Suprapubic skin (tissue), 4 donors: ENCODE results near the gene GRB14. TPM values are rescaled to one million over a fixed set of nuclear protein-coding genes. Genes with fewer than 3 reads are reported as not detected.
A peak's percentile ranks its signal among the peaks of the same experiment; 100 is the strongest.

Experiments used
- DNase-seq, 2 donors: peaks; one replicate each; pipeline ENCODE4 v3.0.0-alpha.2; 2019; ENCODE audit warnings: low spot score in 2 of 2
- H3K27ac ChIP-seq: fragments of 200-600 bp; sonication (generic); one replicate; pipeline ENCODE4 v1.5.1; 2019
- H3K27me3 ChIP-seq: fragments of 200-600 bp; sonication (generic); one replicate; pipeline ENCODE4 v1.5.1; 2019
- H3K36me3 ChIP-seq: fragments of 200-600 bp; sonication (generic); one replicate; pipeline ENCODE4 v1.5.1; 2019
- H3K4me1 ChIP-seq: fragments of 200-600 bp; sonication (generic); one replicate; pipeline ENCODE4 v1.5.1; 2019
- H3K4me3 ChIP-seq: fragments of 200-600 bp; sonication (generic); one replicate; pipeline ENCODE4 v1.5.1; 2019; ENCODE audit warnings: mild to moderate bottlenecking
- H3K9me3 ChIP-seq: fragments of 200-600 bp; sonication (generic); one replicate; pipeline ENCODE4 v1.5.1; 2019
- EP300 ChIP-seq: sonication (generic); formaldehyde crosslinking; IDR thresholded peaks from one replicate; pipeline ENCODE4 v1.6.1; 2017; ENCODE audit warnings: antibody characterized with exemption
- POLR2A ChIP-seq, 2 donors: fragments of 450-650 bp; IDR thresholded peaks; one replicate each; pipeline ENCODE4 v1.6.1; 2017; ENCODE audit warnings: antibody characterized with exemption in 2 of 2, mild to moderate bottlenecking in 2 of 2, moderate library complexity in 2 of 2
- POLR2AphosphoS5 ChIP-seq, 3 donors: sonication (generic); formaldehyde crosslinking; IDR thresholded peaks; one replicate each; pipeline ENCODE4 v1.6.1; 2017; ENCODE audit warnings: antibody characterized with exemption in 3 of 3
- WGBS: methylation state at CpG from one replicate; pipeline ENCODE4 v1.1.5; 2018; 5-methylcytosine and 5-hydroxymethylcytosine counted together
- total RNA-seq, 4 donors: library from RNA; depleted of rRNA; stranded (reverse); fragments of >200 nt; gene quantifications; one replicate each; pipeline ENCODE4 v1.1.0, GENCODE V29; 2016
- TF ChIP-seq, protein P1 (sequence below), 2 donors: fragments of 200-600 bp in 1 of 2; fragments of 450-650 bp in 1 of 2; sonication (generic) in 1 of 2; IDR thresholded peaks; one replicate each; pipeline ENCODE4 v1.5.1; 2016 to 2019; ENCODE audit warnings: antibody characterized with exemption in 2 of 2, mild to moderate bottlenecking in 1 of 2, moderate library complexity in 1 of 2

The GRB14 gene
- total RNA-seq, 4 donors from 2014 or later = 2.2 to 8.4 (median 5.1) TPM

DNA sequence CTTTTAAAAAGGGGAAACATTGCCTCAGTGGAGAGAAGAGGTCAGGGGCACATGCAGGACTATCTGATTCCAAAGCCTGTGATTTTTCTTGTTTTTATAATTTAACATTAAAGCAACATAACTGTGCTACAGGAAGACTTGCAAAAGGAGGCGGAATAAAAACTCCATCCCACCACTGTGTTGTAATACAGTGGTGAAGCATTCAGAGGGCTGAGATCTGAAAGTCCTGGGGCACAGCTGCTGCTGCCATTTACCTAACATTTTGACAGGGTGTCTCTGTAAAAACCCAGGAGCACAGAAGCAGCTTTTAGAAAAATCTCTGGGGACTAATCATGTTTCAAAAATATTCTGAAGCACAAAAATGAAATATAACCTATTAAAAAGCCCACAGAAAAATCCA is 97.6 kb downstream of the GRB14 start:
- TF ChIP-seq EP300 (no peak), POLR2A (IDR thresholded peaks at IDR 0.05) (no peak), POLR2AphosphoS5 (IDR thresholded peaks at IDR 0.05) (no peak)
- TF ChIP-seq, protein P1, sequence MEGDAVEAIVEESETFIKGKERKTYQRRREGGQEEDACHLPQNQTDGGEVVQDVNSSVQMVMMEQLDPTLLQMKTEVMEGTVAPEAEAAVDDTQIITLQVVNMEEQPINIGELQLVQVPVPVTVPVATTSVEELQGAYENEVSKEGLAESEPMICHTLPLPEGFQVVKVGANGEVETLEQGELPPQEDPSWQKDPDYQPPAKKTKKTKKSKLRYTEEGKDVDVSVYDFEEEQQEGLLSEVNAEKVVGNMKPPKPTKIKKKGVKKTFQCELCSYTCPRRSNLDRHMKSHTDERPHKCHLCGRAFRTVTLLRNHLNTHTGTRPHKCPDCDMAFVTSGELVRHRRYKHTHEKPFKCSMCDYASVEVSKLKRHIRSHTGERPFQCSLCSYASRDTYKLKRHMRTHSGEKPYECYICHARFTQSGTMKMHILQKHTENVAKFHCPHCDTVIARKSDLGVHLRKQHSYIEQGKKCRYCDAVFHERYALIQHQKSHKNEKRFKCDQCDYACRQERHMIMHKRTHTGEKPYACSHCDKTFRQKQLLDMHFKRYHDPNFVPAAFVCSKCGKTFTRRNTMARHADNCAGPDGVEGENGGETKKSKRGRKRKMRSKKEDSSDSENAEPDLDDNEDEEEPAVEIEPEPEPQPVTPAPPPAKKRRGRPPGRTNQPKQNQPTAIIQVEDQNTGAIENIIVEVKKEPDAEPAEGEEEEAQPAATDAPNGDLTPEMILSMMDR (IDR thresholded peaks at IDR 0.05) = no peak
- no peaks in the 10 kb centered on the region for H3K36me3 ChIP-seq
- DNase-seq = no peak
- 76% methylated on average over 1 of the region's 1 CpG for WGBS
- no peaks in the 10 kb centered on the region for H3K4me1 ChIP-seq
- H3K27me3 ChIP-seq = no peaks in the 10 kb centered on the region
- no peaks in the 10 kb centered on the region for H3K9me3 ChIP-seq
- H3K4me3 ChIP-seq = no peak overlapping the region
- H3K27ac ChIP-seq = no peak overlapping the region

DNA sequence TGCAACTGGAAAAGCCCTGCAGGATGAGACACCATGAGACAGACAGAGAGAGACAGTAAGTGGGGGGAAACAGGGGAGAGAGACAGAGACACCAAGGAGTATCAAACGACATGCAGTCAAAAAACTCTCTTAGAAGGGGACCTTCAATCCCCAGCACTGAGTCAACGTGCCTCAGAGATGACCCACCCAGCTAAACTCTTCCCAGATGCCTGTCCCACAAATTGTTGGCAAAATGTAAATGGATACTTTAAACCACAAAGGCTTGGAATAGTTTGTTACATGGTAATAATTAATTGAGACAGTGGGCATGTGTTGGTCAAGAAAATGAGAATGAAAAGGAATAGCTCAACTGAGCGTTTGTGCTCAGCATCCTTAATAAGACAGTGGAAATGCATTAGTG is 98.3 kb downstream of the GRB14 start:
- Histone ChIP-seq H3K9me3 (no peaks in the 10 kb centered on the region), H3K27ac (no peak overlapping the region), H3K4me3 (no peak overlapping the region), H3K27me3 (no peaks in the 10 kb centered on the region), H3K4me1 (no peaks in the 10 kb centered on the region), H3K36me3 (no peaks in the 10 kb centered on the region)
- DNase-seq = no peak
- 43% methylated on average over 3 of the region's 3 CpGs for WGBS
- TF ChIP-seq POLR2A (IDR thresholded peaks at IDR 0.05) (no peak), POLR2AphosphoS5 (IDR thresholded peaks at IDR 0.05) (no peak), EP300 (no peak)
- TF ChIP-seq, protein P1 (IDR thresholded peaks at IDR 0.05) = no peak

DNA sequence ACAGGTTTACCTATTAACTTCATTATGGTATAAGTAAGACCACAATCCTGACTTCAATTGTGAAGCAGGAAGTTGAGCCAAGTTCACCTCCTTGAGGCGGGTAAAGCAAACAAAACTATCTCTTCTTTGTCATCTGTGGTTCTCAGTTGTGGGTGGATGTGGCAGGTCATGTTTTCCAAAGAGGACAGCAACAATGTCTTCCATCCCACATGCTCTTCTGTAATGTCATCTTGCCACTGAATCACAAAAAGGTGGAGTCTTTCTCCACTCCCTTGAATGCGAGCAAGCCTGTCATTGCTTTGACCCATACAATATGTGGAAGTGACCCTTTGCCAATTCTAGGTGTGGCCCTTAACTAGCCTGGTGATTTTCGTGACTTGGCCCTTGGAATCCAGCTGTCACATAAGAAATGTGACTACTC is 98.7 kb downstream of the GRB14 start:
- TF ChIP-seq, protein P1 (IDR thresholded peaks at IDR 0.05) = no peak
- TF ChIP-seq EP300 (no peak), POLR2AphosphoS5 (IDR thresholded peaks at IDR 0.05) (no peak), POLR2A (IDR thresholded peaks at IDR 0.05) (no peak)

DNA sequence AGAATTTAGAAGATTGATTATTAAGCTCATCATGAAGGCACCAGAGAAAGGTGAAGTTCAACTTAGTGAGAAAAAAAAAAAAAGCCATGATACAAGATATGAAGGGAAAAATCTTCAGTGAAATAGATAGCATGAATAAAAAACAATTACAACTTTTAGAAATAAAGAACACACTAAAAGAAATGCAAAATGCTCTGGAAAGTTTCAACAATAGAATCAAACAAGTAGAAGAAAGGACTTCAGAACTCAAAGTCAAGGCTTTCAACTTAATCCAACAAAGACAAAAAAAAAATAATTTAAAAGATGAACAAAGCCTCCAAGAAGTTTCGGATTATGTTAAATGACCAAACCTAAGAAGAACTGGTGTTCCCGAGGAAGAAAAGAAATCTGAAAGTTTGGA is 105.5 kb downstream of the GRB14 start:
- H3K27me3 ChIP-seq = no peaks in the 10 kb centered on the region
- DNase-seq = no peak
- peaks cover 24% of the 10 kb centered on the region for H3K4me1 ChIP-seq
- no peak overlapping the region for H3K4me3 ChIP-seq
- no peak for TF ChIP-seq EP300
- TF ChIP-seq POLR2A (IDR thresholded peaks at IDR 0.05) = no peak
- TF ChIP-seq, protein P1 (IDR thresholded peaks at IDR 0.05) = no peak
- no peak for TF ChIP-seq POLR2AphosphoS5 (IDR thresholded peaks at IDR 0.05)
- no peaks in the 10 kb centered on the region for H3K9me3 ChIP-seq
- no peak overlapping the region for H3K27ac ChIP-seq
- WGBS = 96% methylated on average over 2 of the region's 2 CpGs
- no peaks in the 10 kb centered on the region for H3K36me3 ChIP-seq

More for the DNA sequence above, 98.7 kb downstream of the GRB14 start:
- Histone ChIP-seq H3K36me3 (no peaks in the 10 kb centered on the region), H3K4me3 (no peak overlapping the region), H3K27ac (no peak overlapping the region), H3K27me3 (no peaks in the 10 kb centered on the region), H3K9me3 (no peaks in the 10 kb centered on the region), H3K4me1 (no peaks in the 10 kb centered on the region)
- whole genome bisulfite sequencing = 58% methylated on average over 3 of the region's 3 CpGs
- no peak for DNase-seq

DNA sequence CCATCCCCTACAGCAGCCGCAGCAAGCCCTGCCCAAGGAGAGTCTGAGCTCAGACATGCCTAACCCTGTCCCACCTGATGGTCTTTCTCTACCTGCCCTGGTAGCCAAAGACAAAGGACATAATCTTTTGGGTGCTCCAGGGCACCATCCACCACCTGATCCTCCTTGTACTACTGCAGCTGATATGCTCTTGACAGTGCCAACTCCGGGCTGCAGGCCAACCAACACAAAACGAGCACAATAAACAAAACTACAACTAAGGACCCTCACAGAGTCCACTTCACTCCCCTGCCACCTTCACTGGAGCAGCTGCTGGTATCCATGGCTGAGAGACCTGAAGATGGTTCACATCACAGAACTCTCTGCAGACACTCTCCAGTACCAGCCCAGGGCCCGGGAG is 106.3 kb downstream of the GRB14 start:
- peaks cover 29% of the 10 kb centered on the region for H3K4me1 ChIP-seq
- peak overlapping the region; percentile 5 for H3K4me3 ChIP-seq
- H3K27ac ChIP-seq = peak overlapping the region; percentile 75
- no peaks in the 10 kb centered on the region for H3K36me3 ChIP-seq
- no peaks in the 10 kb centered on the region for H3K9me3 ChIP-seq
- no peak for DNase-seq
- H3K27me3 ChIP-seq = no peaks in the 10 kb centered on the region
- WGBS = 71% methylated on average over 4 of the region's 4 CpGs
- TF ChIP-seq, protein P1 (IDR thresholded peaks at IDR 0.05) = no peak
